ENCODE measurements around the gene MKI67.

Gene MKI67

DNA sequence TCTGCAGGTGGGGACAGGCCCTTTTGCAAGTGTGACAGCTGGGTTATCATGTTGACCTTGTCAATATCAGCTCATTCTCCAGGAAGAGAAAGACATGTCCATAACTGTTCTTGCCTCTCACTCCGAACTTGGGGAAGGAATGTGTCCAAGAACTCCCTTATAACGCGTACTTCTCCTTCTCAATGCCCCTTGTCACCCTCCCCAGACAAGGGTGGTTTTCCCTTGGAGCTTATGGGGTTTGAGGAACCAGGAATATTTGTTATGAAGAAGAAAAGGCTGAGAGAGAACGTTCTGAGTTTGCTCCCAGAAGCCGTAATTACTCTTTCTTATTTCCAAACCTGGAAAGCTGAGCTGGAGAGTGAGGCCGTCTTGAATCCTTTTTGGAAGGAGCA is 77.4 kb downstream of the MKI67 start:
- TF ChIP-seq, protein P1, sequence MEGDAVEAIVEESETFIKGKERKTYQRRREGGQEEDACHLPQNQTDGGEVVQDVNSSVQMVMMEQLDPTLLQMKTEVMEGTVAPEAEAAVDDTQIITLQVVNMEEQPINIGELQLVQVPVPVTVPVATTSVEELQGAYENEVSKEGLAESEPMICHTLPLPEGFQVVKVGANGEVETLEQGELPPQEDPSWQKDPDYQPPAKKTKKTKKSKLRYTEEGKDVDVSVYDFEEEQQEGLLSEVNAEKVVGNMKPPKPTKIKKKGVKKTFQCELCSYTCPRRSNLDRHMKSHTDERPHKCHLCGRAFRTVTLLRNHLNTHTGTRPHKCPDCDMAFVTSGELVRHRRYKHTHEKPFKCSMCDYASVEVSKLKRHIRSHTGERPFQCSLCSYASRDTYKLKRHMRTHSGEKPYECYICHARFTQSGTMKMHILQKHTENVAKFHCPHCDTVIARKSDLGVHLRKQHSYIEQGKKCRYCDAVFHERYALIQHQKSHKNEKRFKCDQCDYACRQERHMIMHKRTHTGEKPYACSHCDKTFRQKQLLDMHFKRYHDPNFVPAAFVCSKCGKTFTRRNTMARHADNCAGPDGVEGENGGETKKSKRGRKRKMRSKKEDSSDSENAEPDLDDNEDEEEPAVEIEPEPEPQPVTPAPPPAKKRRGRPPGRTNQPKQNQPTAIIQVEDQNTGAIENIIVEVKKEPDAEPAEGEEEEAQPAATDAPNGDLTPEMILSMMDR (IDR thresholded peaks at IDR 0.05) = no peak

GRCh38 chr10:128047991-128048818 is 78.0 kb downstream of the MKI67 start:
- TF ChIP-seq, protein P1 (IDR thresholded peaks at IDR 0.05) = no peak

DNA sequence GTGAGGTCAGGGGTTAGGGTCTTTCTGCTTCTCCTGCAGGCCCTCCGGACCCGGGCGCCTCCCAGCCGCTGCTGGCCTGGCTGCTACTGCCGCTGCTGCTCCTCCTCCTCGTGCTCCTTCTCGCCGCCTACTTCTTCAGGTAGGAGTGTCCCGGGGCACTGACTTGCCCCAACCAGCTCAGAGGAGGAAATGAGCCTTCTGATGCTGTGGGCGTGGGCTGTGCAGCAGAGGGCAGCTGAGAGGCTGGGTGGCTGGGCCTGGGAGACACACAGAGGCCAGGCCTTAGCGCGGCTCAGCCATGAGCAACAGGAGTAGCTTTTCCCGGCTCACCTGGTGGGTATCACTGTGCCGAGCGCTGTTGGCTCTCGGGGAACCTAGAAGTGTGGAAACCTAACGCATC is 78.9 kb downstream of the MKI67 start:
- TF ChIP-seq, protein P1 (IDR thresholded peaks at IDR 0.05) = no peak; the same call in 1 of the 2 replicates

- TF ChIP-seq, protein P1 (IDR thresholded peaks at IDR 0.05) = no peak
These were observed 79.3 kb downstream of the MKI67 start for GRCh38 chr10:128046953-128047290.
